Measurements from ENCODE around the gene RAB19.
"Not testable (repeated sequence)": the region's sequence is repeated elsewhere in the genome, so short reads cannot be mapped to it uniquely, and the experiment has no call there.

Gene RAB19

DNA sequence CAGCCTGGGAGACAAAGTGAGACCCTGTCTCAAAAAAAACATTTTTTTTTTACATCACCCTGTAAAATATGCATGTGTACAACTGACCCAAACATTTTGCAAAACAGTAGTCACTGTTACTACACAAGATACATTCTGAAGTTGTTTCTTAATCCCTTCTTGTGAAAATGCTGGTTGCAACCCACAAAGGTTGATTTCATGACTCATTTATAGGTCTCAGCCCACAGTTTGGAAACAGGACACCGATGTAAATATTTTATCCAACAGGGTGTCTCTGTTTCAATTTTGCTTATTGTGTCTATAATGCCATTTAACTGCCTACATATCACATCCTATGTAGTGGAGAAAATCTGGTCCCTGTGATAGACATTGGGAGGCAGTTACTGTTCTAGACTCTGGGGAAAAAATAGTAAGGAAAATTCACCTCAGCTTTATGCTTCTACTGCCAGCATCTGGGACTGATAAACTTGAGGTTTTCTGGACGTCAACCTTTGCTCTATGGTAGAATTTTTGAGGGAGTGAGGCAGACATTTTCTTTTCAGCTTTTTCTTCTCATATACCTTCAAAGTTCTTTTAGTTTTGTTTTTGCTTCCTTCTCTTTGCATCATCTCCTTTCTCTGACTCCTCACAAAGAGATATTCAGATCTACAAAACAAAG, 1.6 kb upstream of the RAB19 start:
- no peak for DNase-seq

DNA sequence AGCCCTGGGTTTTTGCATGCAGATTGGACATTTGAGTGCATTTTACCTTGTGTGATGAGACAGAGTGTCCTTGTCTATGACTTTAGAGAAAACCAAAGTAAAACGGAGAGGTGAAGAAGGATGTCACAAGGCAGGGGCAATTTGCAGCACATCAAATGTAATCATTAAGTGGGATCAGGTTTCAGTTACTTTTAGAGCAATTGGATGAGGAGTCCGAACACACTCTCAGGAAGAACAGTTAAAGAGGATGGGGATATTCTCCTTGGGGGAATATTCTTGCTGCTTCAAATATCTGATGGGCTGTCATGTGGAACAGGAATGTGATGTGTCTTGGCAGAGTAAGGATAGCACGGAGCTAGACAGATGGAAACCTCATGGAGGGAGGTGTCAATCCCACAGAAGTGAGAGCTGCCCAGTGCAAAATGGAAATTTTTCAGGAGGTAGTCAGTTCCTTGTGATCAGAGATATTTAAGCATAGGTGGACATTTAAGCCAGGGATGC, 757 bp downstream of the RAB19 start:
- DNase-seq, result no peak

GRCh38 chr7:140415361-140415760, 11.5 kb downstream of the RAB19 start:
- DNase-seq, result no peak

- not testable (repeated sequence) for DNase-seq
Observed at GRCh38 chr7:140415816-140416215, 12.0 kb downstream of the RAB19 start.

DNA sequence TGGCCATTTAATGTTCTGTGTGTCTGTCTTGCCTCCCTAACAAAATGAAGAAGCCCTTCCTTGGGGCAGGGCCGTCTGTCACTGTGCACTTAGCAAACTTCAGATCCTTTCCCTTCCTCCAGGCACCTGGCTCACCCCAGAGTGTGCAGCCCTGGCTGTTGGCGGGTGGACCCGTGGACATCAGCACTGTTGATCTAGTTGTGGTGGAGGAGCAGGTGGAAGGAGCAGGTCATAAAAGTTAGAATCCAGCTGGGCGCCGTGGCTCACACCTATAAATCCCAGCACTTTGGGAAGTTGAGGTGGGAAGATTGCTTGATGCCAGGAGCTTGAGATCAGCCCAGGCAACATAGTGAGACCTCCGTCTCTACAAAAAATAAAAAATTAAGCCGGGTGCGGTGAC, 12.7 kb downstream of the RAB19 start:
- DNase-seq, result no peak

GRCh38 chr7:140417456-140418155, 13.7 kb downstream of the RAB19 start:
- DNase-seq, result no peak

DNA sequence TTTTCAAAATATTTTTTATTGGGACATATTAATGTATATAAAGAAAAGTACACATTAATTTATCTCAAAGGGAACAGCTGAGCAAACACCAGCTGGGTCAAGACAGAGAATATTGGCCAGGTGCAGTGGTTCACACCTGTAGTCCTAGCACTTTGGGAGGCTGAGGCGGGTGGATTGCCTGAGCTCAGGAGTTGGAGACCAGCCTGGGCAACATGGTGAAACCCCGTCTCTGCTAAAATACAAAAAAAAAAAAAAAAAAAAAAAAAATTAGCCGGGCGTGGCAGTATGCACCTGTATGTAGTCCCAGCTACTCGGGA, 14.3 kb downstream of the RAB19 start:
- DNase-seq, result not testable (repeated sequence)

GRCh38 chr7:140418653-140419052, 14.8 kb downstream of the RAB19 start:
- DNase-seq, result no peak

DNA sequence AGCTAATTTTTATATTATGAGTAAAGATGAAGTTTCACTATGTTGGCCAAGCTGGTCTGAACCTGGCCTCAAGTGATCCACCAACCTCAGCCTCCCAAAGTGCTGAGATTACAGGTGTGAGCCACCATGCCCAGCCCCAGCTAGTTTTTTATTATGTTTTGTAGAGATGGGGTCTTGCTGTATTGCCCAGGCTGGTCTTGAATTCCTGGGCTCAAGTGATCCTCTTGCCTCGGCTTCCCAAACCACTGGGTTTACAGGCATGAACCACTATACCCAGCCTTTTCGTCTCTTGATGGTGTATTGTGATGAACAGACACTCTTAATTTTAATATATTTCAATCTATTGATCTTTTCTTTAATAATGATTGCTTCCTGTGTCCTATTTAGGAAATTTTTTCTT, 17.7 kb downstream of the RAB19 start:
- no peak for DNase-seq

DNA sequence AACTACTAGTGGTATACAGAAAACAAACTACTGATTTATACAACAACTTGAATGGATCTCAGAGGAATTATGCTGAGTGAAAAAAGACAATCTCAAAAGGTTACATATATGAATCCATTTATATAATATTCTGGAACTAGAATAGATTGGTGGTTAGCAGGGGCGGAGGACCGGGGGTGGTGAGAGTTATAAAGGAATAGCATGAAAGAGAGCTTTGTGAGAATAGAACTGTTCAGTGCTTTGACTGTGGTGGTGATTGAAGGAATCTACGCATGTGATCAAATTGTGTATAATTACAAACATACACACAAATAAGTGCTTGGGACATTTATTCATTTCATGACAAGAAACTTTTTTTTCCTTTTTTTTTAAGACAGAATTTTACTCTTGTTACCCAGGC, 19.6 kb downstream of the RAB19 start:
- no peak for DNase-seq

GRCh38 chr7:140425718-140426117, 21.9 kb downstream of the RAB19 start:
- no peak for DNase-seq

GRCh38 chr7:140426130-140426529, 22.3 kb downstream of the RAB19 start:
- no peak for DNase-seq

- DNase-seq, result no peak
Observed at GRCh38 chr7:140433396-140433795, 29.5 kb downstream of the RAB19 start.

GRCh38 chr7:140435252-140435895, 31.5 kb downstream of the RAB19 start:
- no peak for DNase-seq

DNA sequence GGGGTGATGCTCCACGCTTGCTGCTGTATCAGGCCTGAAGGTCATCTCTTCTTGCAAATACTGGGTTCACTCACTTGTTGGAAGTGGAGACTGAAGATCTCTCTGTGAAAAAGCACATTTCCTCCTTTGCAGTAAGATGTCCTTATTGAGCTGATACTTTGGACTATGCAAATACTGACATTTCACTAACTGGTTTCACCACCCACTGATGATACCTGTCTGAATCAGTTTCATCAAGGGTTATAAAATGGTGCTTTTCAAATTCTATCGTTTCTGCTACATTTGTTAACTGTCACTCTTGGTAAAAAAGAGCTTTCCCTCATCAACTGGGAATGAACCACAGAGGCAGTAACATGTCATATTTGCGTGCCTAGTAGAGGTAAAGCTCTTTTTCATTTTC, 35.5 kb downstream of the RAB19 start:
- DNase-seq, result no peak

DNA sequence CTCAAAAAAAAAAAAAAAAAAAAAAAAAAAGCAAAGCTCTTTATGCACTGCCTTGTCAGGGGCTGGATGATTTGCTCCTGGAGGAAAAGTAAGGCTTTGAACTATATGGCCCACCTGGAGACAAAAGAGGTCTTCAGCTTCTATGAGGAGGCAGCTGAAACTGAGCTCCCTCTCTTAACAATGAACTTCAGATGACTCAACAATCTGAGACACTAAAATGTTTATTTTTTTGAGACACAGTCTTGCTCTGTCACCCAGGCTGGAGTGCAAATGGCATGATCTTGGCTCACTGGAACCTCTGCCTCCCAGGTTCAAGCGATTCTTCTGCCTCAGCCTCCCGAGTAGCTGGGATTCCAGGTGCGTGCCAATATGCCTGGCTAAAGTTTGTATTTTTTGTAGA, 36.7 kb downstream of the RAB19 start:
- no peak for DNase-seq

GRCh38 chr7:140441519-140441918, 37.7 kb downstream of the RAB19 start:
- no peak for DNase-seq

DNA sequence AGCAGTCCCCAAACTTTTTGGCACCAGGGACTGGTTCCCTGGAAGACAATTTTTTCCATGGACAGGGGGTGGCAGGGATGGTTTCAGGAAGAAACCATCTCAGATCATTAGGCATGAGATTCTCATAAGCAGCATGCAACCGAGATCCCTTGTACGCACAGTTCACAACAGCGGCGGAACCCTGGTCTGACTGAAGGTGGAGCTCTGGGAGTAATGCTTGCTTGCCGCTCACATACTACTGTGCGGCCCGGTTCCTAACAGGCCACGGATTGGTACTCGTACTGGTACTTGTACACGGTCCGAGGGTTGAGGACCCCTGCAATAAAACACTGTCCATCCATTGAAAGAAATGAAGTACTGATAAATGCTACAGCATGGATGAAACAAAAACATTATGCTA, 42.6 kb downstream of the RAB19 start:
- no peak for DNase-seq

DNA sequence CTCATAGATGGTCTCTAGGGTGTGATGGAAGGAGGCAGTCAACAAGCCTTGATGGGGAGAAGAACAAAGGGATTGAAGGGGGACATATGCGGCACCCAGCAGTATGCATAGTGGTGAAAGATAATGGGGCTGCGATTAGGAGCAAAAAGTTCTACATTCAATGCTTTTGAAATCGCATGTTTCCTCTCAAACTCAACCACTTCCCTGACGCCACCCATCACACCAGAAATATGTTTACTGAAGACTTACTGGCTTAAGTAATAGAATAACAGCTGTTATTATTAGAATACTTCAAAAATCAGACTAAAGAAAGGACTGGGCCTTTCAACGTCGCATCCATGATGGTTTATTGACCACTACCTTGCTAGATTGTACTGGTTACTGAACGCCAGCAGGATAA, 44.0 kb downstream of the RAB19 start:
- DNase-seq, result no peak

DNA sequence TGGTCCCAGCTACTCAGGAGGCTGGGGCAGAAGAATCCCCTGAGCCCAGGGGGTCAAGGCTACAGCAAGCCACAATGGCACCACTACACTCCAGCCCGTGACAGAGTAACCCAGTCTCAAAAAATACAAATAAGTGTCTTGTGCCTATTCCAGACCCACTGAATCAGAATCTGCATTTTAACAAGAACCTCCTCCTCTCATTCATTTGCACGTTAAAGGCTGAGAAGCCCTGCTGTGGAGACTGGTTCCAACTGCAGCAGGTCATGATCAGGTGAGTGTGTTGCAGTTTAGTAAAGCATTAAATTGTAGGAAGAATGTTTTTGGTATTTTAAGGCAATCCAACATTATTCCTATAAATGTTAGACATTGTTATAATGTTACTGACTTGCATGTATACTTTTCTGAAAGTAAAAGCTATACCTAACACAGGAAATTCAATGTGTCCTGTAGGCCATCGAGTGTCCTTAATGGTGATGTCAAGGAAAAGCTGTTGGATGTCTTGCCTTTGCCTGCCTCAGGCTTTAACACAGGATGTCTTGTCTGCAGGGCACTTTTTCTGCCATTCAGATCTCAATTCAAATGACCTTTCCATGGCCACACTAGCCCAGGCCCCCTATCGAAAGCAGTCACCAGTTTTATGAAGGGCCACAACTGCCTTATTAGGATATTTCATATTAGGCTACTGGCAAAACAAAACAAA, 45.1 kb downstream of the RAB19 start:
- DNase-seq, result no peak

GRCh38 chr7:140451716-140452115, 47.9 kb downstream of the RAB19 start:
- DNase-seq, result no peak

GRCh38 chr7:140453273-140453672, 49.4 kb downstream of the RAB19 start:
- DNase-seq, result no peak

GRCh38 chr7:140453785-140454656, 50.2 kb downstream of the RAB19 start:
- peak; percentile 1 for DNase-seq
